ENCODE measurements around the gene AP3S2. TPM values are rescaled to one million over a fixed set of nuclear protein-coding genes. Genes with fewer than 3 reads are reported as not detected.

Gene AP3S2
- total and polyA plus RNA-seq, 2 of the 13 experiments (the other 11 are each of a cell fraction or from before 2014, with no cell fraction given) = 17.6 to 44.4 TPM

DNA sequence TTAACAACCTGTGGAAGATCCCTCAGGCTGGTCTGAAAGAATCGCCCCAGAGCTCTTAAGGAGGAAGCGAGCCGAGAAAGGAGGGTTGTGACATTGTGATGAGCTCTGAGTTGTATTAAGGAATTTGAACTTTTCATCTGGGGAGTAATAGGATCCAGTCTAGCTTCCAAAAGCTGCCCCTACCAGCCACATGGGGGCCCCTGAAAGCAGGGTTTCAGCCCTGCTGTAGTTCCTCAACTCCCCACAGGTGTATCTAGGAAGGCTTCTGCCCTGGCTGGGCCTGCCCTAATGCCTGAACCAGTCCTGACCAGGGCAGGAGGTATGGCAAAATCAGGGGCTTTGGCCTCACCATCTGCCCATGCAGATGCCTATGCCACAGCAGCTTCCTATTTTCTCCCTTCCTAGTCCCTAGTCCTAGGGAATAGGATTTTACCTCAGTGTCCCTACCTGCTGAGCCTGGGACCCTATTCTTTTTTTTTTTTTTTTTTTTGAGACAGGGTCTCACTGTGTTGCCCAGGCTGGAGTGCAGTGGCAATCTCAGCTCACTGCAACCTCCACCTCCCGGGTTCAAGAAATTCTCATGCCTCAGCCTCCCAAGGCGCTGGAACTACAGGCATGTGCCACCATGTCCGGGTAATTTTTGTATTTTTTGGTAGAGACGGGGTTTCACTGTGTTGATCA, 5.0 kb upstream of the AP3S2 start (continued):
- TF ChIP-seq YY1 (IDR thresholded peaks at IDR 0.05; ENCODE audit: insufficient read depth, insufficient replicate concordance, low read depth, low read length) = peak; percentile 16
- no peak for TF ChIP-seq MZF1 (CRISPR knock-in tag; IDR thresholded peaks at IDR 0.05; ENCODE audit: borderline replicate concordance)
- TF ChIP-seq, protein P1, sequence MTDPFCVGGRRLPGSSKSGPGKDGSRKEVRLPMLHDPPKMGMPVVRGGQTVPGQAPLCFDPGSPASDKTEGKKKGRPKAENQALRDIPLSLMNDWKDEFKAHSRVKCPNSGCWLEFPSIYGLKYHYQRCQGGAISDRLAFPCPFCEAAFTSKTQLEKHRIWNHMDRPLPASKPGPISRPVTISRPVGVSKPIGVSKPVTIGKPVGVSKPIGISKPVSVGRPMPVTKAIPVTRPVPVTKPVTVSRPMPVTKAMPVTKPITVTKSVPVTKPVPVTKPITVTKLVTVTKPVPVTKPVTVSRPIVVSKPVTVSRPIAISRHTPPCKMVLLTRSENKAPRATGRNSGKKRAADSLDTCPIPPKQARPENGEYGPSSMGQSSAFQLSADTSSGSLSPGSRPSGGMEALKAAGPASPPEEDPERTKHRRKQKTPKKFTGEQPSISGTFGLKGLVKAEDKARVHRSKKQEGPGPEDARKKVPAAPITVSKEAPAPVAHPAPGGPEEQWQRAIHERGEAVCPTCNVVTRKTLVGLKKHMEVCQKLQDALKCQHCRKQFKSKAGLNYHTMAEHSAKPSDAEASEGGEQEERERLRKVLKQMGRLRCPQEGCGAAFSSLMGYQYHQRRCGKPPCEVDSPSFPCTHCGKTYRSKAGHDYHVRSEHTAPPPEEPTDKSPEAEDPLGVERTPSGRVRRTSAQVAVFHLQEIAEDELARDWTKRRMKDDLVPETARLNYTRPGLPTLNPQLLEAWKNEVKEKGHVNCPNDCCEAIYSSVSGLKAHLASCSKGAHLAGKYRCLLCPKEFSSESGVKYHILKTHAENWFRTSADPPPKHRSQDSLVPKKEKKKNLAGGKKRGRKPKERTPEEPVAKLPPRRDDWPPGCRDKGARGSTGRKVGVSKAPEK (CRISPR knock-in tag; IDR thresholded peaks at IDR 0.05; ENCODE audit: borderline replicate concordance) = no peak
- no peak for TF ChIP-seq SMAD3 (CRISPR knock-in tag; IDR thresholded peaks at IDR 0.05)
- TF ChIP-seq SIX1 (CRISPR knock-in tag; IDR thresholded peaks at IDR 0.05; ENCODE audit: borderline replicate concordance) = peak; percentile 30; the same call in 1 of the 2 replicates
- TF ChIP-seq KDM2A (CRISPR knock-in tag; IDR thresholded peaks at IDR 0.05; ENCODE audit: borderline replicate concordance, low read depth) = 0 out of 2 replicates have a peak, but pooled peaks have one; percentile 23
- TF ChIP-seq ASH2L (IDR thresholded peaks at IDR 0.05; ENCODE audit: insufficient read length, low read depth, low read length) = no peak
- TF ChIP-seq ARID2 (CRISPR knock-in tag; IDR thresholded peaks at IDR 0.05; ENCODE audit: borderline replicate concordance) = no peak
- TF ChIP-seq, protein P2, sequence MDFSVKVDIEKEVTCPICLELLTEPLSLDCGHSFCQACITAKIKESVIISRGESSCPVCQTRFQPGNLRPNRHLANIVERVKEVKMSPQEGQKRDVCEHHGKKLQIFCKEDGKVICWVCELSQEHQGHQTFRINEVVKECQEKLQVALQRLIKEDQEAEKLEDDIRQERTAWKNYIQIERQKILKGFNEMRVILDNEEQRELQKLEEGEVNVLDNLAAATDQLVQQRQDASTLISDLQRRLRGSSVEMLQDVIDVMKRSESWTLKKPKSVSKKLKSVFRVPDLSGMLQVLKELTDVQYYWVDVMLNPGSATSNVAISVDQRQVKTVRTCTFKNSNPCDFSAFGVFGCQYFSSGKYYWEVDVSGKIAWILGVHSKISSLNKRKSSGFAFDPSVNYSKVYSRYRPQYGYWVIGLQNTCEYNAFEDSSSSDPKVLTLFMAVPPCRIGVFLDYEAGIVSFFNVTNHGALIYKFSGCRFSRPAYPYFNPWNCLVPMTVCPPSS (IDR thresholded peaks at IDR 0.05) = no peak
- TF ChIP-seq ZNF225 (CRISPR knock-in tag; IDR thresholded peaks at IDR 0.05) = no peak
- TF ChIP-seq THYN1 (CRISPR knock-in tag; IDR thresholded peaks at IDR 0.05; ENCODE audit: borderline replicate concordance, low read depth) = no peak
- TF ChIP-seq, protein P3, sequence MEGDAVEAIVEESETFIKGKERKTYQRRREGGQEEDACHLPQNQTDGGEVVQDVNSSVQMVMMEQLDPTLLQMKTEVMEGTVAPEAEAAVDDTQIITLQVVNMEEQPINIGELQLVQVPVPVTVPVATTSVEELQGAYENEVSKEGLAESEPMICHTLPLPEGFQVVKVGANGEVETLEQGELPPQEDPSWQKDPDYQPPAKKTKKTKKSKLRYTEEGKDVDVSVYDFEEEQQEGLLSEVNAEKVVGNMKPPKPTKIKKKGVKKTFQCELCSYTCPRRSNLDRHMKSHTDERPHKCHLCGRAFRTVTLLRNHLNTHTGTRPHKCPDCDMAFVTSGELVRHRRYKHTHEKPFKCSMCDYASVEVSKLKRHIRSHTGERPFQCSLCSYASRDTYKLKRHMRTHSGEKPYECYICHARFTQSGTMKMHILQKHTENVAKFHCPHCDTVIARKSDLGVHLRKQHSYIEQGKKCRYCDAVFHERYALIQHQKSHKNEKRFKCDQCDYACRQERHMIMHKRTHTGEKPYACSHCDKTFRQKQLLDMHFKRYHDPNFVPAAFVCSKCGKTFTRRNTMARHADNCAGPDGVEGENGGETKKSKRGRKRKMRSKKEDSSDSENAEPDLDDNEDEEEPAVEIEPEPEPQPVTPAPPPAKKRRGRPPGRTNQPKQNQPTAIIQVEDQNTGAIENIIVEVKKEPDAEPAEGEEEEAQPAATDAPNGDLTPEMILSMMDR (CRISPR knock-in tag; IDR thresholded peaks at IDR 0.05) = peak; percentile 74
- TF ChIP-seq, protein P4, sequence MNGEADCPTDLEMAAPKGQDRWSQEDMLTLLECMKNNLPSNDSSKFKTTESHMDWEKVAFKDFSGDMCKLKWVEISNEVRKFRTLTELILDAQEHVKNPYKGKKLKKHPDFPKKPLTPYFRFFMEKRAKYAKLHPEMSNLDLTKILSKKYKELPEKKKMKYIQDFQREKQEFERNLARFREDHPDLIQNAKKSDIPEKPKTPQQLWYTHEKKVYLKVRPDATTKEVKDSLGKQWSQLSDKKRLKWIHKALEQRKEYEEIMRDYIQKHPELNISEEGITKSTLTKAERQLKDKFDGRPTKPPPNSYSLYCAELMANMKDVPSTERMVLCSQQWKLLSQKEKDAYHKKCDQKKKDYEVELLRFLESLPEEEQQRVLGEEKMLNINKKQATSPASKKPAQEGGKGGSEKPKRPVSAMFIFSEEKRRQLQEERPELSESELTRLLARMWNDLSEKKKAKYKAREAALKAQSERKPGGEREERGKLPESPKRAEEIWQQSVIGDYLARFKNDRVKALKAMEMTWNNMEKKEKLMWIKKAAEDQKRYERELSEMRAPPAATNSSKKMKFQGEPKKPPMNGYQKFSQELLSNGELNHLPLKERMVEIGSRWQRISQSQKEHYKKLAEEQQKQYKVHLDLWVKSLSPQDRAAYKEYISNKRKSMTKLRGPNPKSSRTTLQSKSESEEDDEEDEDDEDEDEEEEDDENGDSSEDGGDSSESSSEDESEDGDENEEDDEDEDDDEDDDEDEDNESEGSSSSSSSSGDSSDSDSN (CRISPR knock-in tag; IDR thresholded peaks at IDR 0.05) = no peak
- TF ChIP-seq ZNF234 (CRISPR knock-in tag; conservative IDR thresholded peaks at IDR 0.05) = no peak

Measured in HepG2 (cell line).